Neural progenitor cell (in vitro differentiated cells): Measurements from ENCODE around the gene C1QTNF2. TPM values are rescaled to one million over a fixed set of nuclear protein-coding genes. Genes with fewer than 3 reads are reported as not detected.

Source experiments
- DNase-seq: peaks from one replicate; pipeline ENCODE4 v3.0.0-alpha.2; 2016; ENCODE audit warnings: low spot score
- H2AFZ ChIP-seq: fragments of 200-600 bp; sonication (generic); replicated peaks from 2 replicates; pipeline ENCODE4 v1.6.1; 2016; ENCODE audit warnings: antibody characterized with exemption
- H3F3A ChIP-seq: fragments of 200-600 bp; sonication (generic); 2 replicates; pipeline ENCODE4 v1.6.1; 2016; ENCODE audit warnings: antibody characterized with exemption, low read depth
- H3K27ac ChIP-seq: fragments of 200-600 bp; sonication (generic); 2 replicates; pipeline ENCODE4 v1.5.1; 2016; ENCODE audit warnings: mild to moderate bottlenecking
- H3K27me3 ChIP-seq: fragments of 200-600 bp; sonication (generic); 2 replicates; pipeline ENCODE4 v1.6.1; 2016; ENCODE audit warnings: mild to moderate bottlenecking, moderate library complexity
- H3K36me3 ChIP-seq: fragments of 200-600 bp; sonication (generic); 2 replicates; pipeline ENCODE4 v1.5.1; 2016
- H3K4me1 ChIP-seq: fragments of 200-600 bp; sonication (generic); 2 replicates; pipeline ENCODE4 v1.6.1; 2016; ENCODE audit warnings: mixed run types
- H3K4me2 ChIP-seq: fragments of 200-600 bp; sonication (generic); 2 replicates; pipeline ENCODE4 v1.6.1; 2016
- H3K4me3 ChIP-seq: fragments of 200-600 bp; sonication (generic); 2 replicates; pipeline ENCODE4 v1.5.1; 2016
- H3K79me2 ChIP-seq: fragments of 200-600 bp; sonication (generic); 2 replicates; pipeline ENCODE4 v1.6.1; 2016; ENCODE audit warnings: low read depth
- H3K9ac ChIP-seq: fragments of 200-600 bp; sonication (generic); 2 replicates; pipeline ENCODE4 v1.6.1; 2016
- H3K9me3 ChIP-seq: fragments of 200-600 bp; sonication (generic); 2 replicates; pipeline ENCODE4 v1.5.1; 2016; ENCODE audit warnings: low read depth
- H4K20me1 ChIP-seq: fragments of 200-600 bp; sonication (generic); 2 replicates; pipeline ENCODE4 v1.6.1; 2016; ENCODE audit warnings: low read depth
- H3K27ac Mint-ChIP-seq: 3 replicates; pipeline ENCODE4 v1.8.0; 2021; ENCODE audit warnings: mixed read lengths
- H3K27me3 Mint-ChIP-seq: 2 replicates; pipeline ENCODE4 v1.8.0; 2022; ENCODE audit warnings: low read depth, mild to moderate bottlenecking, inconsistent platforms, moderate library complexity, mixed read lengths; ENCODE audit not compliant: insufficient read depth
- H3K36me3 Mint-ChIP-seq: 3 replicates; pipeline ENCODE4 v1.8.0; 2021; ENCODE audit warnings: mixed read lengths
- H3K4me1 Mint-ChIP-seq: 3 replicates; pipeline ENCODE4 v1.8.0; 2021; ENCODE audit warnings: mixed read lengths
- H3K4me3 Mint-ChIP-seq: 3 replicates; pipeline ENCODE4 v1.8.0; 2021; ENCODE audit warnings: mild to moderate bottlenecking, moderate library complexity, mixed read lengths
- H3K9me3 Mint-ChIP-seq: 3 replicates; pipeline ENCODE4 v1.8.0; 2020; ENCODE audit warnings: mixed read lengths
- EZH2 ChIP-seq: fragments of 200-600 bp; sonication (generic); IDR thresholded peaks from 2 replicates; pipeline ENCODE4 v1.6.1; 2017; ENCODE audit warnings: antibody characterized with exemption, mild to moderate bottlenecking, moderate library complexity
- EZH2phosphoT487 ChIP-seq: fragments of 200-600 bp; sonication (generic); IDR thresholded peaks from 2 replicates; pipeline ENCODE4 v1.6.1; 2017; ENCODE audit warnings: antibody characterized with exemption
- total RNA-seq: library from RNA; depleted of rRNA; stranded (reverse); fragments of >200 nt; gene quantifications from 2 replicates; pipeline ENCODE4 v1.2.3, GENCODE V29; 2015; ENCODE audit warnings: low replicate concordance
- TF ChIP-seq, protein P1 (sequence below): fragments of 200-600 bp; sonication (generic); IDR thresholded peaks from 2 replicates; pipeline ENCODE4 v1.5.1; 2017; ENCODE audit warnings: antibody characterized with exemption, mild to moderate bottlenecking

C1QTNF2 gene
- total RNA-seq, 1 donor from 2014 or later, result 0.06 TPM

DNA sequence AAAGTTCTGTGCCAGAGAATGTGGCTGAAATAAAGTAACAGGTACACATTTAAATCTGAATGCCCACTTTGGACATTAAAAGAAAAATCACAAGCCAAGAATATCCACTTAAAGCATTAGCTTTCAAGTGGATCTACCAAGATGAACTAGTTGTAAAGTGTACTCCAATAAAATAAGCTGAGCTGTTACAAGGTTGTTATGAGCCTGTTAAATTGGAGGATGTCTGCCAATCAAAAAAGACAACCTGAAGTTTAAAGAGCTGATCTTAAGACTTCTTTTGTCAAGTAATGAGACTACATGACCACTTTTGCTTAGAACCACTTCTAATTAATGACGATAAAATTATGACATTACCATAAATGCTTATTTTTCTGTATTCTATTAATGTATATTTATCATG is 27.1 kb upstream of the C1QTNF2 start:
- Histone ChIP-seq H3K4me1 (peaks cover 25% of the 10 kb centered on the region), H2AFZ (no peak overlapping the region), H3K4me3 (no peak overlapping the region), H3K79me2 (peaks cover 67% of the 10 kb centered on the region), H3K9me3 (no peaks in the 10 kb centered on the region), H3F3A (peaks cover 23% of the 10 kb centered on the region), H3K27me3 (no peaks in the 10 kb centered on the region), H3K9ac (no peak overlapping the region), H3K27ac (no peak overlapping the region), H3K4me2 (peak overlapping the region; percentile 100), H4K20me1 (peaks cover 29% of the 10 kb centered on the region), H3K36me3 (peaks cover 3% of the 10 kb centered on the region)
- no peaks in the 10 kb centered on the region for H3K9me3 Mint-ChIP-seq
- peaks cover 24% of the 10 kb centered on the region for H3K4me1 Mint-ChIP-seq
- H3K36me3 Mint-ChIP-seq, result peaks cover 15% of the 10 kb centered on the region
- TF ChIP-seq, protein P1, sequence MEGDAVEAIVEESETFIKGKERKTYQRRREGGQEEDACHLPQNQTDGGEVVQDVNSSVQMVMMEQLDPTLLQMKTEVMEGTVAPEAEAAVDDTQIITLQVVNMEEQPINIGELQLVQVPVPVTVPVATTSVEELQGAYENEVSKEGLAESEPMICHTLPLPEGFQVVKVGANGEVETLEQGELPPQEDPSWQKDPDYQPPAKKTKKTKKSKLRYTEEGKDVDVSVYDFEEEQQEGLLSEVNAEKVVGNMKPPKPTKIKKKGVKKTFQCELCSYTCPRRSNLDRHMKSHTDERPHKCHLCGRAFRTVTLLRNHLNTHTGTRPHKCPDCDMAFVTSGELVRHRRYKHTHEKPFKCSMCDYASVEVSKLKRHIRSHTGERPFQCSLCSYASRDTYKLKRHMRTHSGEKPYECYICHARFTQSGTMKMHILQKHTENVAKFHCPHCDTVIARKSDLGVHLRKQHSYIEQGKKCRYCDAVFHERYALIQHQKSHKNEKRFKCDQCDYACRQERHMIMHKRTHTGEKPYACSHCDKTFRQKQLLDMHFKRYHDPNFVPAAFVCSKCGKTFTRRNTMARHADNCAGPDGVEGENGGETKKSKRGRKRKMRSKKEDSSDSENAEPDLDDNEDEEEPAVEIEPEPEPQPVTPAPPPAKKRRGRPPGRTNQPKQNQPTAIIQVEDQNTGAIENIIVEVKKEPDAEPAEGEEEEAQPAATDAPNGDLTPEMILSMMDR, result no peak
- TF ChIP-seq EZH2 (no peak), EZH2phosphoT487 (no peak)
- H3K4me3 Mint-ChIP-seq, result peak overlapping the region; percentile 94
- no peak overlapping the region for H3K27ac Mint-ChIP-seq
- DNase-seq, result no peak
- no peaks in the 10 kb centered on the region for H3K27me3 Mint-ChIP-seq

DNA sequence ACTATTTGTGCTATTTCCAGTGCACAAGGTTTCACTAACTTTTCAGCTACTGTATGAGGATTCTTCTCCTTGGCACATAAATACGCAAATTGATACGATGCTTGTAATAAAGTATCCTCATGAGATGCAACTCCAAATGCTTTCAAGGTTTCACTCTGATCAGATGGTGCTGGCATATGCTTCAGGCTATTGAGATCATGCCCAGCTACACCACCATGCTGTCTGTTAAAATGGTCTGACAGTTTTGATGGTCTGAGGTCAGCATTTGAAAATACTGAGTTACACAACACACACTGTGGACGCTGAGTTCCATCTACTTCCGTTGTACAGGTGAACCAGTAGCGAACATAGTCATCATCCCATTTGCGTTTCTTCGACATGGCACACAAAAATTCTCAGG is 24.7 kb upstream of the C1QTNF2 start:
- Mint-ChIP-seq H3K36me3 (peaks cover 18% of the 10 kb centered on the region), H3K27ac (no peak overlapping the region), H3K4me1 (peaks cover 22% of the 10 kb centered on the region), H3K4me3 (no peak overlapping the region), H3K9me3 (peaks cover 3% of the 10 kb centered on the region), H3K27me3 (no peaks in the 10 kb centered on the region)
- TF ChIP-seq, protein P1, result no peak
- TF ChIP-seq EZH2, result no peak
- no peak for TF ChIP-seq EZH2phosphoT487
- Histone ChIP-seq H3K36me3 (peaks cover 3% of the 10 kb centered on the region), H3K4me2 (no peak overlapping the region), H3K27me3 (no peaks in the 10 kb centered on the region), H4K20me1 (peaks cover 29% of the 10 kb centered on the region), H3F3A (peaks cover 4% of the 10 kb centered on the region), H2AFZ (no peak overlapping the region), H3K4me1 (peaks cover 25% of the 10 kb centered on the region), H3K79me2 (peaks cover 67% of the 10 kb centered on the region), H3K9ac (no peak overlapping the region), H3K4me3 (no peak overlapping the region), H3K27ac (no peak overlapping the region), H3K9me3 (no peaks in the 10 kb centered on the region)
- no peak for DNase-seq

DNA sequence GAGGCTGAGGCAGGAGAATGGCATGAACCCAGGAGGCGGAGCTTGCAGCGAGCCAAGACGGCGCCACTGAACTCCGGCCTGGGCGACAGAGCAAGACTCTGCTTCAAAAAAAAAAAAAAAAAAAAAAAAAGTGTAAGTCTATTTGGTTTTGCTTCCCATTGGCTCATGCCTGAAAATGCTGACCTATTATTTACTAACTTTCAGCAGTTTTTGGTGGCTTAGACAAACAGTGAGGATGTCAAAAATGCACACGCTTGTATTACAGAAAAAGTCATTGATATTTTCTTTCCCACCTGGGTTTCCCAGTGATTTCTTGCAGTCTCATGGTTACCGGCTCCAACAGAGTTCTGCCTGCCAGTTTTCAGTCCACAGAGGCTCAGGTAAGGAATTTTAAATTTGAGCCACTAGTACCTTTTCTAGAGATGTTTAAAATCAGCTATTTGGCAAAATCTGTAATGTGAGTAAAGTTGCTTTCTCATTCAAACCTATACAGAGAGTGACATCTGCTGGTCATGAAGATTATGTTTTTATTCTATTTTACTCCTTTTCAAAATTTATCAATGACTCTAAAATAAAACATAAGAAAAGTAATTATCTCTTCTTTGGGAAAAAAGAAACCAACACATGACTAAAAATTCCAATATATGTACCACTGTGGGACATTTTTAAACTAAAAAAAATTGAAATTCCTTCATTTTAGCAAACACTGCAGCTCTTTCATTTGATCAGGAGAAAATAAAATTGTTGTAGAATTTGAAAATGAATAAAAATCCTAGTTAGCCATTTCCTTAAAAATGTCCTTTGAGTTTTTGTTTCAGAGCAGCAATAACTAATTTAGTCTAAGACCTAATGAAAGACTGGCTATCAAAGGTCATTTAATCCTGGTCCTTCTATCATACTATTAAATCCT is 20.6 kb upstream of the C1QTNF2 start:
- no peak overlapping the region for H3K27ac Mint-ChIP-seq

More for the DNA sequence above, 20.6 kb upstream of the C1QTNF2 start:
- no peaks in the 10 kb centered on the region for H3K4me1 Mint-ChIP-seq
- no peak overlapping the region for H3K27ac ChIP-seq
- H4K20me1 ChIP-seq, result peaks cover 16% of the 10 kb centered on the region
- H3K27me3 ChIP-seq, result no peaks in the 10 kb centered on the region
- peaks cover 9% of the 10 kb centered on the region for H3K9me3 ChIP-seq
- no peak overlapping the region for H3K4me3 Mint-ChIP-seq
- peaks cover 32% of the 10 kb centered on the region for H3K36me3 Mint-ChIP-seq
- H3F3A ChIP-seq, result peaks cover 7% of the 10 kb centered on the region
- peaks cover 29% of the 10 kb centered on the region for H3K79me2 ChIP-seq
- no peaks in the 10 kb centered on the region for H3K36me3 ChIP-seq
- peaks cover 29% of the 10 kb centered on the region for H3K9me3 Mint-ChIP-seq
- DNase-seq, result peak; percentile 15
- no peaks in the 10 kb centered on the region for H3K27me3 Mint-ChIP-seq
- H3K9ac ChIP-seq, result no peak overlapping the region
- TF ChIP-seq, protein P1, result peak; percentile 63
- TF ChIP-seq EZH2phosphoT487, result no peak
- no peak overlapping the region for H2AFZ ChIP-seq
- H3K4me3 ChIP-seq, result no peak overlapping the region
- H3K4me1 ChIP-seq, result no peaks in the 10 kb centered on the region
- H3K4me2 ChIP-seq, result no peak overlapping the region
